Stimulated activated CD8-positive, alpha-beta memory T cell treated with anti-CD3 and anti-CD28 coated beads, Interleukin-7, amount 100 ng/mL, for 48 hours (primary cell): ENCODE data around the gene WHRN.

Source experiments
- DNase-seq, 2 donors: peaks; one replicate each; pipeline ENCODE4 v3.0.0-alpha.2; 2020; ENCODE audit warnings: low read depth in 1 of 2; ENCODE audit errors: extremely low read depth in 1 of 2

Gene WHRN

DNA sequence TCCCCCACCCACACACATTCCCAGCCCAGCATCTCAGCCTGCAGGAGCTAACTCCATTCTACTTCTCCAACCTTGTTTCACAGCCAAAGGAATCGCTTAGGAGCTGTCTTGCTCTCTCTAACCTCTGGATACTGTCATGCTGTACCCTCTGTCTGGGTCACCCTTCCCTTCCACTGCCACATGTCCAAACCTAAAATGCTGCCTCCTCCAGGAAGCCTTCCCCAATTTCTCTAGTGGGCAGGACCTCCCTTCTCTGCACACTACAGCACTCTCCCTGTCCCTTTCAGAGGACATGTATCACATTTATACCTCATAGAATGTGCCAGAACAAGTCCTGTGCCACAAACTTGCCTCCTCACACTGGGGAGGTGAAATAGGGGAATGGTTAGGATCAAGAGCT is 30.8 kb downstream of the WHRN start:
- DNase-seq = no peak

DNA sequence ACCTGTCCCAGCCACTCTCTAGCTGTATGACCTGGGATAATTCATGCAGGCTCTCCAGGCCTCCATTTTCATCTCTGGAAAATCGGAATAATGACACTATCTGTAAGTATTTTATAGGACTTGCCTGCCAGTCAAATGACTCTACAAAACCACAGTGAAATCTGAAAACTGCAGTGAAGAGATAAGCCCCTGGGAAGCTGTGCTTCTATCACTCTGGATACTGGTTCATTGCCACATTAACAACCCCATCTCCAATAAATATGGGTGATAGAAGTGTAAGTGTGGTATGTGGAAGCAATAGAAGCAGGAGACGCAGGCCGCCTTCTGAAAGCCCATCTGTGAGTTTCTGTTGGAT is 31.8 kb downstream of the WHRN start:
- DNase-seq = no peak

- no peak for DNase-seq
Measured at GRCh38 chr9:114472765-114473446, 32.4 kb downstream of the WHRN start.

GRCh38 chr9:114471157-114471556 is 34.1 kb downstream of the WHRN start:
- DNase-seq = no peak

- no peak for DNase-seq
Measured at GRCh38 chr9:114470581-114470980, 34.7 kb downstream of the WHRN start.

- DNase-seq = no peak
Measured at GRCh38 chr9:114470121-114470520, 35.2 kb downstream of the WHRN start.

- DNase-seq = no peak
Measured at GRCh38 chr9:114469091-114469853, 36.0 kb downstream of the WHRN start.

DNA sequence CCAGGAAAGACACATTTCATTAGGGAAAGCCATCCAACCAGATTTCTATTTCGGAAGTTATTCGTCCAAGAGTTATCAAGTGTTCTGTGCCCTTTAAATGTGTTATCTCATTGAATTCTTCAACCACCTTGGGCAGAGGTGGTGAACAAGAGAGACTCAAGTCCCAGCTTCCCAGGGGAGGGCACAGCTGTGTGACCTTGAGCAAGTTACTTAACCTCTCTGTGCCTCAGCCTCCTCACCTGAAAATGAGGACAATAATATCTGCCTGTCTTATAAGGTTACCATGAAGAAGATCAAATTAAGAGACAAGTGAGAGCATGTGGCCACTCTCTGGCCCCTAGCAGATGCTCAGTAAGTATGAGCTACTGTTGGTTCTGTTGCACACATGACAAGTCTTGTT is 37.4 kb downstream of the WHRN start:
- no peak for DNase-seq

GRCh38 chr9:114467226-114467750 is 38.0 kb downstream of the WHRN start:
- DNase-seq = no peak

DNA sequence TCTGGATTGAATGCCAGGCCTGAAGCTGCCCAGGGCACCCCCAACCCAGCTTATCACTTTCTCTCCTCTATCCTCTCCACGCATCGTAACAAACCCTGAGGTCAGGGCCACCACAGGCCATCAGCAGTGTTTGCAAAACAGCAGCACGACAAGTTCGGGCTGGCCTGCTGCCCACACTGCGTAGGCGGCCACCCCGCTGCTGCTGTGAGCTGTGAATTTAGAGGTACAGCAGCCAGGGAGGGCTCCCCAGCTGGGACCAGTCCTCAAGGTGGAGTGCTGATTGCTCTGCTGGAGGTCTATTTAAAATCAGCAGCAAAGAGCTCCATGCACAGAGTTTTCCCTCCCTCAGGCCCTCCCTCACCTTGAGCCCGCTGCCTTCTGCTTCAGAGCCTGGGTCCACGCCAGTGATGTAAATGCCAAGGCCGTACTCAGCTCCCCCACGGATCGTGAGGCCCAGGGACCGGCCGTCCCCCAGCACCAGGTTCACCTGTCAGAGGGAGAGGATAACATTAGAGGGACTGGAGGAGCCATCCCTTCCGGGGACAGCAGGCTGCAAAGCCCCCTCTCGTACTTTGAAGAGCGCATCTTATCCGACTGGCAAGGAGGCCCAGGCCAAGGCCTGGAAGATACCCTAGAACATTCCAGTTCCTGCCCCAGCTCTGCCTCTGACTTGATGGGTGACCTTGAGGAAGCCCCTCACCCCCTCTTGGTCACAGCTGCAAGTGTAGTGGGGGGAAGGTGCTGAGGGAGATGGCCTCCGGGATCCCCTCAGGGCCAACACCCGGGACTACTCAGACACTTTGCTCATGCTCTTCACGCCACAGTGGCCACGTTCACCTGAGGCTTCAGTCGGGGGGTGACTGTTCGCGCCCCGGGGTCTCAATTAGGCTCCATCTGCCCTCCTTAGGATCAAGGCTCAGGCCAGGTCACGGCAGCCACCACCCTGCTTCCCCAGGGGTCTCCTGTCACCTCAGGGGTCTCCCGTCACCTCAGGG is 39.1 kb downstream of the WHRN start:
- DNase-seq = no peak

GRCh38 chr9:114465417-114465816 is 39.9 kb downstream of the WHRN start:
- DNase-seq = no peak

- no peak for DNase-seq
Measured at GRCh38 chr9:114464281-114465051, 40.8 kb downstream of the WHRN start.

- no peak for DNase-seq
Measured at GRCh38 chr9:114462791-114463190, 42.5 kb downstream of the WHRN start.

- no peak for DNase-seq
Measured at GRCh38 chr9:114461468-114461867, 43.8 kb downstream of the WHRN start.

DNA sequence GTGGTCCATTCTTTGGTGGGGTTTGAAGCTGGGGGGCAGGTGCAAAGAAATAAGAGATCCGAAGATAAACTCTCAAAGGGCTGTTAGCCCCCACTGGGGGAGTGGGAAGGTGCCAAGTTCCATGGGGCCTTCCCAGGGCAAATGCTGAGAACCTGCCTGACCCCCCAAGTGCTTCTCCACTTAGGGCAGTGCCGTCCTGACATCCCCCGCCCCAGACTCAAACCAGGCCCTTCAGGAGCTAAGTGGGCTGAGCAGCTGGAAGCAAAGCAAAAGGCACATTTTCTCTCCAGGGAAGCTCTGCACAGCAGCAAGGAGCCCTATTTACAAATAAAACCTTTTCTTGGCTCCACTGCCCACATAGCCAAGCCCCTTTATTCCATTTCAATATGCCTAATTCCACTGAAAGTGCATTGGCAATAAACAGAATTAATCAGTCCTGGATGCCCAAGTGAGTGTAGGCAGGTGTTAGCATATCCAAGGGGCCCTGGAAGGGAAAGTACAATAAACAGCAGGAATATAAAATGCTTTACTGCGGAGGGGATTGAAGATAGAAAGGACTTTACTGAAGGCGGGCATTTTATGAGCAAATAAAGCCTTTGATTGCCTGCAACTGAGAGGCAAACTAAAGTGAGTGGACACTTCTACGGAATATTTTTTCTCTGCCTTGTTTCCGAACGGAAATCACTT is 44.6 kb downstream of the WHRN start:
- no peak for DNase-seq

DNA sequence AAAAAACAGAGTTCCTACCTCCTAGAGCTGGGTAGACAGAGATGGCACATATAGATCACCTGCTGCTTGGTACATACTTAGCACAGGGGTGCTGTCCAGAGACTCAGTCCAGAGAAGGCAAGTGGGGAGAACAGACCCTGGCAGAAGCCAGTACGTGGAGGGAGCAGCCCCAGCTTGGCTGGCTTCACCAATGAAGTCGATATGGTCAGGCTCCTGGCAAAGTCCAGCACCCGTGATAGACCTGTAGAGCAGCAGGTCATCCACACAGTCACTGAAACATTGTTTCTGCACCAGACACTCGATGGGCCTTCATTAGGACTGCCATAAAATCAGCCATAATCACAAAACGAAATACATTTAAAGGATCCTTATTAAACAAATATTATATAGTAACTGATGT is 45.8 kb downstream of the WHRN start:
- DNase-seq = no peak

DNA sequence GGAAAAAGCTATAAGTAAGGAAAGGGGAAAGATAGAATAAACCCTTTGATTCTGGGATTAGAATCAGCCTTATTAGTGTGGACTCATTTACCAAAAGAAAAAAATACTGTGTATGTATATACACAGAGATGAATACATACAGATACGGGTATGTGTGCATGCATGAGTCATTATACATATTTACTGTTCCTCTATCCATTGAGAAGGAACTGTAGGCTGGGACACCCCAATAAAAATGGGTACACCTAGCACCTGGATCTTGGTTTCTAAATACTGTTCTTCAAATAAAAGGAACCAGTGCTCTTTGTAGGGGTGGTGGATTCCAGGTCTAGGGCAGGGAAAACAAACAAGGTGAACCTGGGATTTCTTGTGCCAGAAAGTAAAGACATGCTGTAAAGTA is 48.3 kb downstream of the WHRN start:
- DNase-seq = no peak

DNA sequence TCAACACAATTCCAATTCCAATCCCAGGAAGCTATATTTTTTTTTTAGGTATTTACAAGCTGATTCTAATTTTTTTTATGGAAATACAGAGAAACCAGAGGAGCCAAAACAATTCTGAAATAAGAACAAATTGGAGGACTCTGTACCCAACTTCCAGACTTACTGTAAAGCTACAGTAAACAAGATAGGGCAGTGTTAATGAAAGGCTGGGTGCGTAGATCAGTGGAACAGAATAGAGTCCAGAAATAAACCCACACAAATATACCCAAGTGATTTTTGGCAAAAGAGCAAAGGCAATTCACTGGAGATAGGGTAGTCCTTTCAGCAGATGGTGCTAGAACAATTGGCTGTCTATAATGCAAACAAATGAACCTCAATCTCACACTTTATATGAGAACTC is 50.6 kb downstream of the WHRN start:
- no peak for DNase-seq

GRCh38 chr9:114452219-114453165 is 52.8 kb downstream of the WHRN start:
- DNase-seq = no peak
